Testis (tissue), 3 donors: Measurements from ENCODE around the gene GNB1L. TPM values are rescaled to one million over a fixed set of nuclear protein-coding genes. Genes with fewer than 3 reads are reported as not detected.

Experiments used
- DNase-seq: peaks from one replicate; pipeline ENCODE4 v3.0.0-alpha.2; 2019
- H3K27ac ChIP-seq, 2 donors: fragments of 200-600 bp; sonication (generic); one replicate each; pipeline ENCODE4 v1.5.1; 2019
- H3K27me3 ChIP-seq: fragments of 200-600 bp; sonication (generic); one replicate; pipeline ENCODE4 v1.5.1; 2019
- H3K36me3 ChIP-seq: fragments of 200-600 bp; sonication (generic); one replicate; pipeline ENCODE4 v1.5.1; 2017; ENCODE audit warnings: low read depth; ENCODE audit errors: missing control alignments
- H3K4me1 ChIP-seq: fragments of 200-600 bp; sonication (generic); one replicate; pipeline ENCODE4 v1.5.1; 2019
- H3K4me3 ChIP-seq, 2 donors: fragments of 200-600 bp; sonication (generic); one replicate each; pipeline ENCODE4 v1.5.1; 2017 to 2019
- H3K9me3 ChIP-seq: fragments of 200-600 bp; sonication (generic); one replicate; pipeline ENCODE4 v1.5.1; 2017
- CTCF ChIP-seq, 3 experiments: fragments of 450-650 bp in 2 of 3; fragments of 200-600 bp in 1 of 3; sonication (generic) in 1 of 3; IDR thresholded peaks; one replicate each; pipeline ENCODE4 v1.5.1; 2016 to 2019; ENCODE audit warnings: antibody characterized with exemption in 3 of 3, mild to moderate bottlenecking in 2 of 3, moderate library complexity in 1 of 3
- POLR2A ChIP-seq: fragments of 450-650 bp; IDR thresholded peaks from one replicate; pipeline ENCODE4 v1.6.1; 2017; ENCODE audit warnings: antibody characterized with exemption, mild to moderate bottlenecking, moderate library complexity
- WGBS, 2 donors: methylation state at CpG; one replicate each; pipeline ENCODE4 v1.1.5; 2018; 5-methylcytosine and 5-hydroxymethylcytosine counted together
- intact Hi-C: fragments of 100-400 bp; cut with DNase I; formaldehyde crosslinking; loops from one replicate; pipeline ENCODE4 v1.15.1; 2023; ENCODE audit warnings: low total_unique reads
- polyA plus RNA-seq: library from polyadenylated mRNA; stranded (reverse); fragments of 350-450 nt; fragmentation: Illumina TruSeq; extraction: RNeasy Lipid Tissue Mini Kit (QIAGEN cat#74804); gene quantifications from one replicate; pipeline ENCODE4 v1.2.3, GENCODE V29; 2014; ENCODE audit warnings: low read depth, low replicate concordance; ENCODE audit not compliant: insufficient read depth
- total RNA-seq, 2 donors: library from RNA; depleted of rRNA; stranded (reverse); fragments of >200 nt; gene quantifications; one replicate each; pipeline ENCODE4 v1.2.3, GENCODE V29; 2016

GNB1L gene
- total and polyA plus RNA-seq, 3 donors from 2014 or later, result 5.5 to 6.9 (median 6.0) TPM

- H3K4me1 ChIP-seq, result no peaks in the 10 kb centered on the region
- no peak overlapping the region for H3K27ac ChIP-seq
- H3K9me3 ChIP-seq, result no peaks in the 10 kb centered on the region
- no peak overlapping the region for H3K4me3 ChIP-seq
- WGBS, 2 donors, result 93 to 94% methylated on average over 7 of the region's 7 CpGs
- intact Hi-C loops, result no loop called here
- TF ChIP-seq POLR2A, result no peak
- no peak for TF ChIP-seq CTCF (IDR thresholded peaks at IDR 0.05)
- no peaks in the 10 kb centered on the region for H3K27me3 ChIP-seq
- no peak for DNase-seq
- H3K36me3 ChIP-seq, result no peaks in the 10 kb centered on the region
Measured at GRCh38 chr22:19825904-19826618, 28.6 kb downstream of the GNB1L start.

GRCh38 chr22:19824926-19825339, 29.7 kb downstream of the GNB1L start:
- DNase-seq, result no peak
- H3K4me3 ChIP-seq, result no peak overlapping the region
- TF ChIP-seq POLR2A, result no peak
- TF ChIP-seq CTCF (IDR thresholded peaks at IDR 0.05), result no peak
- 87 to 97% methylated on average over 5 to 8 of the region's 8 CpGs for WGBS, 2 donors
- intact Hi-C loops, result no loop called here
- H3K36me3 ChIP-seq, result no peaks in the 10 kb centered on the region
- H3K27ac ChIP-seq, result no peak overlapping the region
- H3K4me1 ChIP-seq, result no peaks in the 10 kb centered on the region
- no peaks in the 10 kb centered on the region for H3K9me3 ChIP-seq
- H3K27me3 ChIP-seq, result no peaks in the 10 kb centered on the region

DNA sequence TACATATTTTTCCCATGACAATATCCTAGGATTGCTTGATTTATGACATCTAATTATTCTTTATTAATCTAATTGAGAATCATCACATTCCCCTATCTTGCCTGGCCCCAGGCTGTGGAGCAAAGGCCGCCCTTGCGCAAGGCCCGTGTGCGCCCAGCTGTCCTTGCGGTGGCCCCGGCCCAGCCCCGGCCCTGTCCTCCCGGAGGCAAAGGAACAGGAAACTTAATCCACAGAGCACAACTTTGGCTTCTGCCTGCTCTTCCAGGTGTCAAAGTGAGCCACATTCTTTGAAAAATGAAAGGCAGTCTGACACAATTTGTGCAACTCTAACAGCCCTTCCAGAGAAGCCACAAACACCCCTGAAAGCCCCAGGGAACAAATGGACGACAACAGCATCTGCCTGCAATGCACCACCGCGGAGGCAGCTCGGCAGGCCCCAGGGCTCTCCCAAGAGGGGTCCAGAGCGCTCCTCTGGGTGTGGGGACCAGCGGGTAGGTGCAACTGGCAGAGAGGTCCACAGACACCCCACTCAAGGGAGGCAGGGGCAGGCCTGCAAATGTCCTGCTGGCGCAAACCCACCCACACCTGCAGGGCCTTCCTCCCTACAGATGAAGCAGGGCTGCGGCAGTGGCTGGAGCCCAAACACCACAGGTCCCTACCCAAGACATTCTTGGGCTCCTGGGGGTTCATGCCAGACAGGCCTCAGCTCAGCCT, 30.3 kb downstream of the GNB1L start:
- H3K9me3 ChIP-seq, result no peaks in the 10 kb centered on the region
- intact Hi-C loops, result no loop called here
- DNase-seq, result peak; percentile 10
- TF ChIP-seq POLR2A (no peak), CTCF (IDR thresholded peaks at IDR 0.05) (no peak)
- H3K4me3 ChIP-seq, result no peak overlapping the region
- H3K4me1 ChIP-seq, result no peaks in the 10 kb centered on the region
- H3K27ac ChIP-seq, result no peak overlapping the region
- no peaks in the 10 kb centered on the region for H3K27me3 ChIP-seq
- no peaks in the 10 kb centered on the region for H3K36me3 ChIP-seq
- WGBS, 2 donors, result 95 to 97% methylated on average over 15 to 16 of the region's 16 CpGs

DNA sequence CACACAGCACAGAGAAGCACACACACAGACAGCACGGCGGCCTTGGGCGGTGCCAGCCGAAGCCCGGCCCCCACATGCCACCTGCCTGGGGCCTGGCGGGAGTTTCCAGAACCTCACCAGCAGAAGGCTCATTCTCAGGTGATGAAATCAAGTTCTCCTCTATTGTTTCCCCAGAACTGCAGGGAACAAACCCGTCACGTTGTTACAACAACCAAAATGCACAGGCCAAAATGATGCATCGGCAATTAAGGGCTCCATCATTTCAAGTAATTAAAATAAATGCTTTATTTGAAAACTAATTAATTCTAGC, 30.8 kb downstream of the GNB1L start:
- Histone ChIP-seq H3K4me1 (no peaks in the 10 kb centered on the region), H3K36me3 (no peaks in the 10 kb centered on the region), H3K9me3 (no peaks in the 10 kb centered on the region), H3K27ac (no peak overlapping the region), H3K27me3 (no peaks in the 10 kb centered on the region), H3K4me3 (no peak overlapping the region)
- TF ChIP-seq CTCF (IDR thresholded peaks at IDR 0.05), result no peak
- no peak for TF ChIP-seq POLR2A
- WGBS, 2 donors, result 81 to 89% methylated on average over 9 of the region's 9 CpGs
- intact Hi-C loops, result no loop called here
- DNase-seq, result no peak
